Aorta (tissue), 5 donors: ENCODE data around the gene GNMT. TPM values are rescaled to one million over a fixed set of nuclear protein-coding genes. Genes with fewer than 3 reads are reported as not detected.

ENCODE experiments used
- ATAC-seq: fragments of 200-7000 bp; cut with Tn5 transposase; one replicate; pipeline ENCODE4 v1.9.1; 2022; ENCODE audit warnings: moderate library complexity; ENCODE audit not compliant: low FRiP score
- DNase-seq, 2 donors: peaks; one replicate each; pipeline ENCODE4 v3.0.0-alpha.2; 2020
- H3K27ac ChIP-seq, 2 donors: one replicate each; pipeline ENCODE4 v1.5.1; 2013; ENCODE audit warnings: low read length in 2 of 2, mild to moderate bottlenecking in 2 of 2, moderate library complexity in 2 of 2, control low read depth in 1 of 2, inconsistent platforms in 1 of 2, low read depth in 1 of 2
- H3K27me3 ChIP-seq, 2 donors: one replicate each; pipeline ENCODE4 v1.6.1; 2013; ENCODE audit warnings: control low read depth in 1 of 2, low read length in 1 of 2, mild to moderate bottlenecking in 1 of 2, moderate library complexity in 1 of 2; ENCODE audit not compliant: insufficient read depth in 2 of 2, control insufficient read depth in 1 of 2
- H3K36me3 ChIP-seq, 2 donors: one replicate each; pipeline ENCODE4 v1.6.1; 2013; ENCODE audit warnings: control low read depth in 1 of 2, low read length in 1 of 2, mild to moderate bottlenecking in 1 of 2; ENCODE audit not compliant: insufficient read depth in 2 of 2, control insufficient read depth in 1 of 2
- H3K4me1 ChIP-seq, 2 donors: one replicate each; pipeline ENCODE4 v1.6.1; 2013; ENCODE audit warnings: low read length in 2 of 2, control low read depth in 1 of 2, mild to moderate bottlenecking in 1 of 2, moderate library complexity in 1 of 2; ENCODE audit not compliant: insufficient read depth in 2 of 2, control insufficient read depth in 1 of 2
- H3K4me3 ChIP-seq, 2 donors: one replicate each; pipeline ENCODE4 v1.5.1; 2013; ENCODE audit warnings: low read length in 2 of 2, control low read depth in 1 of 2, mild to moderate bottlenecking in 1 of 2
- H3K9me3 ChIP-seq: one replicate; pipeline ENCODE4 v1.6.1; 2013; ENCODE audit warnings: mild to moderate bottlenecking, low read length; ENCODE audit not compliant: control insufficient read depth
- WGBS, 2 donors: extraction: QIAGEN DNeasy Blood & Tissue Kit; methylation state at CpG; one replicate each; pipeline ENCODE4 v1.1.7; 2013; 5-methylcytosine and 5-hydroxymethylcytosine counted together
- intact Hi-C, 2 donors: fragments of 100-400 bp; cut with DNase I; formaldehyde crosslinking; loops; one replicate each; pipeline versions ENCODE4 v1.14.2 to v1.15.0; 2022
- long read RNA-seq, 2 donors: library from polyadenylated mRNA; unstranded; transcript quantifications; one replicate each; pipeline ENCODE4 v2.0.0, GENCODE V29; 2020 to 2021
- polyA plus RNA-seq, 2 donors: library from polyadenylated mRNA; stranded (reverse); fragments of 200-250 nt; gene quantifications; one replicate each; pipeline ENCODE4 v1.2.3, GENCODE V29; 2013
- total RNA-seq, 2 donors: library from RNA; stranded (reverse); fragmentation: NEBNext Ultra II Directional; extraction: Animal tissue kit (Norgen Biotek cat#: 25700); gene quantifications; one replicate each; pipeline ENCODE4 v1.2.1, GENCODE V29; 2021
- donor health status: healthy with polysubstance abuse.
- donor health status: Bipolar disorder and iron deficiency.
- donor health status: DM: no; HTN: no; CAD: no.
- donor health status: DM: no; HTN: no; CAD: no.
- donor health status: DM: yes; HTN: yes; CAD: no.

GNMT gene
- total RNA-seq (1 to 10 TPM in 1 of 2 donors, under 1 TPM in 1; 0.88 to 1.2 TPM), polyA plus RNA-seq (1 to 10 TPM in 1 of 2 donors, not detected in 1; 1.2 TPM)
- long read RNA-seq, donor 1, partial matches to known transcripts: 0 of 1 reads
- long read RNA-seq, donor 1, other reads (novel, unspliced or antisense): 1 of 1 reads
- long read RNA-seq, donor 2, partial matches to known transcripts: 1 of 1 reads
- long read RNA-seq, donor 2, other reads (novel, unspliced or antisense): 0 of 1 reads

DNA sequence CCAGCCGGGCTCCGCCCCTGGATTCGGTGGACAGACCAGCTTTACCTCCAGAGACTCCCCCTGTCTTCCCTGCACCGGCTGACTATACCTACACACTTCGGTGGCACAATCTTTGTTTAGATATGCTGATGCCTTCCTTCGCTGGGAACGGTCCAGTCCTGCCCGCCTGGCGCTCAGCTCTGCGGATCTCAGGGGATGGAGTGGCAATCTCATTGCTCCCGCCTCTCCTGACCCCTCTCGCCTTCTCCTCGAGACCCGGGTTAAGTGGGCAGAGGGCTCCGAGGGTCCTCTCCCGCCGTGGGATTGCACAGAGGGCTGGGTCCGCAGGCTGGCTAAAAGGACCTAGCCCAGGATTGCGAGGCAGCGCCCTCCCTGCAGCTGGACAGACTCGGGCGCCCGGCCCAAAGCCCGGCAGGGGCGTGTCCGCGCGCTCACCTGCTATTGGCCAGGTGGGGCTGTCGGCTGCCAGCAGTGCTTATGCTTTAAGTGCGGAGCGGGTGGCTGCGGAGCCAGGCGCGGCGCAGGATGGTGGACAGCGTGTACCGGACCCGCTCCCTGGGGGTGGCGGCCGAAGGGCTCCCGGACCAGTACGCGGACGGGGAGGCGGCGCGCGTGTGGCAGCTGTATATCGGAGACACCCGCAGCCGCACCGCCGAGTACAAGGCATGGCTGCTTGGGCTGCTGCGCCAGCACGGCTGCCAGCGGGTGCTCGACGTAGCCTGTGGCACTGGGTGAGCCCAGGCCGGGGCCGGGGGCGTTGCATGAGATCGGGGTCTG lies at the start of gene GNMT:
Gene GNMT, plus strand, starts transcription at position 512 of the 777 bp plus-strand sequence. Its CDS starts 14 bp downstream, at position 526.
- H3K36me3 ChIP-seq: peaks cover 0 to 5% of the 10 kb centered on the region in 2 donors
- WGBS, 2 donors: 2% methylated on average over 62 of the region's 62 CpGs

DNA sequence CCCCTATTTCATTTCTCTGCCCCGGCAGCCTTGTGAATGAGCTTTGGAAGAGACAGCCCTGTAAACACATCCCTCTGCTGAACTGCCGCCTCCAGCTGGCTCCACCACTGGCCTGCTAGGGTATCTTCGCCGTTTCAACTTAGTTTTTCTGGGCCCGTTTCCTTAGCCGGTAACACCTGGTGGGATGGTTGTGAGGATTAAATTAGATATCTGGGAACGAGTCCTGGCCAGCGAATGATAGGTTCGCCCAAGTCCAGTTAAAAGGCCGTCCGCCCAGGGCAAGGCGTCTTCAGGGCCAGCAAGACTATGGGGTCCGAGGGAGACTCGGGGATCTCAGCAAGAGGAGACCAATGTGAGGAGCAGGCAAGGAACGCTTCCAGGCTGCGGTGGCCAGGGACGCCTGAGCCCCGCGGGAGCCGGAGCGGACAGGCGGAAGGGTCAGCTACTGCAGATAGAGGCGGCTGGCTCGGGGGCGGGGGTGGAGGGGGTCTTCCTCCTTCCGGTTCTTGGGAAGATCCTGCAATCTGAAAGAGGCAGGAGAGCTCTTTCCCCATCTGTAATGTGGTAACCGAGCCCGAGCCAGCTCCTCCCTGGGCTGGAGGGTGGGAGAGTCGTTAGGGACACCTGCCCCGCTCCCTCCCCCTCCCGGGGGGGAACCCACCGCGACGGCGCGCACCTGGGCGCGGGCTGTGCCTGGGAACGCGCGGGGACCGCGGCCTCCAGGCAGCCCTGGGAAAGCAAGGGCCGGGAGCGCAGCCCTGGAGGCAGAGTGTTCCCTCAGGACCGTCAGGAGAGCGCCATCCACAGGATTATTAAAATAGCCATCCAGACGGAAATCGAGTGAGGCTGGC lies 49.2 kb upstream of the GNMT start:
- ATAC-seq (no peak), DNase-seq (no peak)
- Histone ChIP-seq H3K9me3 (no peaks in the 10 kb centered on the region), H3K4me3 (no peak overlapping the region), H3K27me3 (no peaks in the 10 kb centered on the region), H3K4me1 (no peaks in the 10 kb centered on the region), H3K27ac (no peak overlapping the region), H3K36me3 (no peaks in the 10 kb centered on the region)
- intact Hi-C loops: no loop called here
- WGBS, 2 donors: 10 to 11% methylated on average over 47 to 49 of the region's 49 CpGs

More for the DNA sequence above, at the start of gene GNMT:
- DNase-seq (peak in 1 of 2 donors; percentile 82), ATAC-seq (peak; percentile 69)
- intact Hi-C loops: no loop called here
- no peaks in the 10 kb centered on the region for H3K9me3 ChIP-seq
- H3K4me3 ChIP-seq: peak within 1 kb of the TSS; percentile 24 to 41
- H3K27ac ChIP-seq: no peak within 1 kb of the TSS
- no peaks in the 10 kb centered on the region for H3K27me3 ChIP-seq
- no peaks in the 10 kb centered on the region for H3K4me1 ChIP-seq

DNA sequence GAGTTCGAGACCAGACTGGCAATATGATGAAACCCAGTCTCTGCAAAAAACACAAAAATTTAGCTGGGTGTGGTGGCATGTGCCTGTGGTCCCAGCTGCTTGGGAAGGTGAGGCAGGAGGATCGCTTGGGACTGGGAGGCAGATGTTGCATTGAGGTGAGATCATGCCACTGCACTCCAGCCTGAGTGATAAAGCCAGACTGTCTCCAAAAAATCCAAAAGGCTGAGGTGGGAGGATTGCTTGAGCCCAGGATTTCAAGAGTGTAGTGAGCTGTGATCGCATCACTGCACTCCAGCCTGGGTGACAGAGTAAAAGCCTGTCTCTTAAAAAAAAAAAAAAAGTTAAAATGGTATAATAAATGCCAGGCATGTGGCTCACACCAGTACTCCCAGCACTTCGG lies 46.0 kb upstream of the GNMT start:
- no peaks in the 10 kb centered on the region for H3K27me3 ChIP-seq
- DNase-seq: no peak
- H3K36me3 ChIP-seq: no peaks in the 10 kb centered on the region
- no peaks in the 10 kb centered on the region for H3K9me3 ChIP-seq
- no peak overlapping the region for H3K27ac ChIP-seq
- no peaks in the 10 kb centered on the region for H3K4me1 ChIP-seq
- intact Hi-C loops: no loop called here
- 78 to 80% methylated on average over 4 of the region's 4 CpGs for WGBS, 2 donors
- no peak for ATAC-seq
- no peak overlapping the region for H3K4me3 ChIP-seq

DNA sequence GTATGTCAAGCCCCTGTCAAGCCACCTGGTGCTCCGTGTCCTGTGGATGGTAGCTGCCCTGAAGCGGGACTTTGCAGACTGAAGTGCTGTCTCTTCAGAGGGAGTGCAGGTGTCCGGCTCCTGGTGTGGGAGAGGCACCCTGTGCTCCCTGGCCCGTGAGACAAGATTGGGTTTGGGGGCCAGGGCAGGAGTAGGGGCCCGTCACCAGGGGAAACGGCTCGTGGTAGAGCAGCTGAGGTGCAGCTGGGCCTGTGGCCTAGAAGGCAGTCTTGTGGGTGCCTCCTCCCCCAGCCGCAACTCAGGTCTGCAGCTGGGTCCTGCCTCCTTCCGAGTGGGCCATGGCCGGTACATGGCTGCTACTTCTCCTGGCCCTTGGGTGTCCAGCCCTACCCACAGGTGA lies 44.8 kb upstream of the GNMT start, which contains the start of gene PTCRA:
Gene PTCRA, plus strand, starts transcription at position 322 of the 400 bp plus-strand sequence. Its CDS starts 17 bp downstream, at position 339.
- H3K27me3 ChIP-seq: no peaks in the 10 kb centered on the region
- H3K27ac ChIP-seq: no peak within 1 kb of the TSS
- H3K9me3 ChIP-seq: no peaks in the 10 kb centered on the region
- no peaks in the 10 kb centered on the region for H3K4me1 ChIP-seq
- WGBS, 2 donors: 82% methylated on average over 9 to 10 of the region's 10 CpGs
- no peak for ATAC-seq
- no peaks in the 10 kb centered on the region for H3K36me3 ChIP-seq
- intact Hi-C loops: no loop called here
- no peak for DNase-seq
- H3K4me3 ChIP-seq: no peak within 1 kb of the TSS

DNA sequence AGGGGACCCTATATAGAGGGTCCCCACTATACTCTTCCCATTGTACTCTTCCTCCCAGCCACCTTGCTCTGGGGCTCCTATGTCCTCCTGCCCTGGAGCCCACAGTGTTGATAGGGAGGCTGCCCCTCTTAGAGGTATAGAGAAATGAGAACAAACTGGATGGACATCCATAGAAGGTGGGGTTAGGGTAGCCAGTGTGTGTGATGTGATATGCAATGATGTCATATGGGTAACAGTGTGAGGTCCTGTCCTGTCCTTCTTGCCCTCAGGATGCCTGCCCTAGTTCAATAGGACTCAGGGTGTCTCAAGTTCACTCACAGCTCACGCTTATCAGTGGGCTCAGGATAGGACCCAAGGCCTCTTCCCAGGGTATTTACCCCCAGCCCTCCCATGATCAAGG lies 44.3 kb upstream of the GNMT start:
- intact Hi-C loops: no loop called here
- 88 to 100% methylated on average over 1 of the region's 1 CpG for WGBS, 2 donors
- Histone ChIP-seq H3K27ac (no peak overlapping the region), H3K36me3 (no peaks in the 10 kb centered on the region), H3K27me3 (no peaks in the 10 kb centered on the region), H3K4me3 (no peak overlapping the region), H3K9me3 (no peaks in the 10 kb centered on the region), H3K4me1 (no peaks in the 10 kb centered on the region)
- ATAC-seq (no peak), DNase-seq (no peak)

DNA sequence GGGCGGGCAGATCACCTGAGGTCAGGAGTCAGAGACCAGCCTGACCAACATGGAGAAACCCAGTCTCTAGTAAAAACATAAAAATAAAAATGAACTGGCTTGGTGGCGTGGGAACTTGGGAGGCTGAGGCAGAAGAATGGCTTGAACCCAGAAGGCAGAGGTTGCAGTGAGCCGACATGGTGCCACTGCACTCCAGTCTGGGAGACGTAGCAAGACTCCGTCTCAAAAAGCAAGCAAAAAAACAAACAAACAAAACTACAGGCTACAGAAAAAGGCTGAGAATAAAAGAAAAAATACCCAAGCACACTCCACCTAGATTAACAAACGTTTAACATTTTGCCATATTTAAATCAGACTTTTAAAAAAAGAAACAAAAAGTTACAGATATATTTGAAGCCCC lies 38.8 kb upstream of the GNMT start:
- Histone ChIP-seq H3K9me3 (no peaks in the 10 kb centered on the region), H3K27me3 (no peaks in the 10 kb centered on the region), H3K36me3 (no peaks in the 10 kb centered on the region), H3K27ac (no peak overlapping the region), H3K4me1 (no peaks in the 10 kb centered on the region), H3K4me3 (no peak overlapping the region)
- WGBS, 2 donors: 53 to 65% methylated on average over 6 of the region's 6 CpGs
- DNase-seq: no peak
- intact Hi-C loops: no loop called here
- no peak for ATAC-seq

DNA sequence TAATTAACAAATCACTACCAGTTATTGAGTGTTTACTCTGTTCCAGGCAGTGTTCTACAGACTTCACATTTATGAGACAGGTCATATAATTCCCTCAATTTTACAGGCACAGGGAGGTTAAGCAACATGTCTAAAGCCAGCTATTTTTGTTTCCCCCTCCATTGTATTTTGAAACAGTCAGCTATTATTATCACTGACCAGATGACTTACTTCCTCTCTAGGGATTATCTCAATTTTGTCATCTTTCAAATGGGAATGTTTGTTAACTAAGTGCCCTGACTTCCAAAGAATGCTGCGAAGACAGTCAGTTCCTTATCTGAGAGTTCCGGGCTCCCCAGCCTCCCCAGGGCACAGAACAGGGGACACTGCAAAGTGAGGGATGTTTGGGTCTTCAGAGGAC lies 36.9 kb upstream of the GNMT start:
- H3K27ac ChIP-seq: no peak overlapping the region
- intact Hi-C loops: no loop called here
- ATAC-seq: no peak

DNA sequence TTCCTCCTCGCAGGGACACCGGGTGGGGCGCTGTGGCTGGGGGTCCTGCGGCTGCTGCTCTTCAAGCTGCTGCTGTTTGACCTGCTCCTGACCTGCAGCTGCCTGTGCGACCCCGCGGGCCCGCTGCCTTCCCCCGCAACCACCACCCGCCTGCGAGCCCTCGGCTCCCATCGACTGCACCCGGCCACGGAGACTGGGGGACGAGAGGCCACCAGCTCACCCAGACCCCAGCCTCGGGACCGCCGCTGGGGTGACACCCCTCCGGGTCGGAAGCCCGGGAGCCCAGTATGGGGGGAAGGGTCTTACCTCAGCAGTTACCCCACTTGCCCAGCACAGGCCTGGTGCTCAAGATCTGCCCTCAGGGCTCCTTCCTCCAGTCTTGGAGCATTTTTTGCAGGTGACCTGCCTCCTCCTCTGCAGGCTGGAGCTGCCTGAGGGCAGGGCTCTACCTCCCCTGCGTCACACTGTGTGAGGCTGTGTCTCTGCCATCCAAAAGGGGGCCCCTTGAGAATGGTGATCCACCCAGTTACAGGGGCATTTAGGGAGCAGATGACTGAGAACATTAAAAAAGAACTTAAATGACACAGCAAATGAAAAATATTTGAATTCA lies 35.2 kb upstream of the GNMT start:
- no peak for ATAC-seq
- Histone ChIP-seq H3K4me3 (no peak overlapping the region), H3K4me1 (no peaks in the 10 kb centered on the region), H3K9me3 (no peaks in the 10 kb centered on the region), H3K27me3 (no peaks in the 10 kb centered on the region), H3K36me3 (no peaks in the 10 kb centered on the region), H3K27ac (no peak overlapping the region)
- intact Hi-C loops: loop anchor here in 1 of 2 donors (5.0 kb wide), 1 partner anchor 127 kb away; the partner anchor contains the start of gene CUL7
- DNase-seq: no peak
- 31 to 32% methylated on average over 23 of the region's 23 CpGs for WGBS, 2 donors

More for the DNA sequence above, 36.9 kb upstream of the GNMT start:
- Histone ChIP-seq H3K4me1 (no peaks in the 10 kb centered on the region), H3K36me3 (no peaks in the 10 kb centered on the region), H3K9me3 (no peaks in the 10 kb centered on the region), H3K4me3 (no peak overlapping the region), H3K27me3 (no peaks in the 10 kb centered on the region)
- DNase-seq: no peak
- WGBS, 2 donors: 76 to 86% methylated on average over 2 of the region's 2 CpGs
